ENCODE data around the gene COLEC12.

The COLEC12 gene

GRCh38 chr18:500632-501405 lies at the start of gene COLEC12:
Gene COLEC12, minus strand, starts transcription at chr18:500701. Its CDS starts 187 bp downstream, at chr18:500514.
- no peak for DNase-seq (ENCODE audit: extremely low read depth in 1 of 2, low read depth in 1 of 2)

GRCh38 chr18:549967-550366 lies 49.5 kb upstream of the COLEC12 start:
- no peak for DNase-seq (ENCODE audit: extremely low read depth in 1 of 2, low read depth in 1 of 2)

DNA sequence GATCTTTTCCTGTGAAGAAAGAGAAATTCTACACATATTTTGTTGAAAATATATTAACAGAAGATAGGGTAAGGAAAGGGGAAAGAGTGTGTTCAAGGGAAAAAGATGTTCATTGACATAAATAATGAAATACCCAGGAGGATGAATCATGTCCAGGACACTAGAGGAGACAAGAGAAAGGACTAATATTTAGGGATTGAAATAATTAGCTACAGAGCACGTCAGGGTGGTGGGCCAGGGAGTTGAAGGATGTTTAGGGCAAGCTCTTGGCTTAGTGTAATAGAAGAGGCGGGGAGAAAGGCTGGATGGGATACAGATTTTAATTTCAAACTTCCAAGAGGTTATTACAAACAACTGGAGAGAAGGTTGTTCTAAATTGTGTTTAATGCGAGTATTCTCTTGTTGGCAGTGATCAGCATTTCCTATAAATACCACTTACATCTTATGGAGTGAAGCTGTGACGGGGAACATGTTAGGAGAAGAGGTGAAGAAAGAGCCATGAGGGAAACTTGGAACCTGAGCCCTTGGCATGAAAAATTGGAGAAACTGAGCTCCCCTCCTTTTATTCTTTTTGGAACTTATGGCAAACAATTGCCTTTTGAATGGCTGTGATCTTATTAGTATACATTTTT lies 43.1 kb upstream of the COLEC12 start:
- DNase-seq (ENCODE audit: extremely low read depth in 1 of 2, low read depth in 1 of 2): no peak

- no peak for DNase-seq (ENCODE audit: extremely low read depth in 1 of 2, low read depth in 1 of 2)
These were observed 33.6 kb upstream of the COLEC12 start for GRCh38 chr18:533995-534601.

DNA sequence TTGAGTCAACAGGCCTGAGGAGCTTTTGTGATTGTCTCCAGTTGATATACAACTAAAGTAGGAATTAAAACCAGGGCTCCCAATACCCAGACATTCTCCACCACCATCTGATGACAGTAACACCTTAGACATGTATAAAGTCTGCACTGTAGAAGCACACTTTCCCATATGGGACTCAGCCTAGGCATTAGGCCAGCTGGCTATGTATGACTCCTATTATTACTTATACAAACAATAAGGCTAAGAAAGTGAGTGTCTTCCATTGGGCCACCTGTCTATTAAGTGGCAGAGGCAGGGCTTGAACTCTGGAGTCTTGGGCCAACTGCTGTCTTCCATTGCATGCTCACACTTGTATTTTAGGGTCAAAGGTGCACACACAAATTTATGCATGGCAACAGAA lies 32.1 kb upstream of the COLEC12 start:
- DNase-seq (ENCODE audit: extremely low read depth in 1 of 2, low read depth in 1 of 2): no peak

GRCh38 chr18:532018-532417 lies 31.5 kb upstream of the COLEC12 start:
- DNase-seq (ENCODE audit: extremely low read depth in 1 of 2, low read depth in 1 of 2): no peak

DNA sequence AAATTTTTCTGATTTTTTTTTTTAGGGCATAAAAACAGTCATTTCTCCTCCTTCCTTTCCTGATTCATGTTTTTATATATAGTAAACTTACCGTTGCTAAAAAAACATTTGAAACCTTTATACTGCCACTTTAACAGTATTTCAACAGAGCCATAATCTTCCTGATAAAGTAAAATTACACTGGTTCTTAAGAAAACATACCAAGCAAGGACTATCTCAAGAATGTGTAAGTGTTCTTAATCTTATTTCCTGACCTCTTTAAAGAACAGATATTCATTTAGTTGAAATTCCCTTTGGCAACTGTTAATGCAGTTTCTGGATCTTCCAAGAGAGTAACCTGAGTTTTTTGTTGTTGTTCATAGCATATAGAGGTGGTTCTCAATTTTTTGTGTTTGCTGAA lies 26.6 kb upstream of the COLEC12 start:
- no peak for DNase-seq (ENCODE audit: extremely low read depth in 1 of 2, low read depth in 1 of 2)

GRCh38 chr18:526681-527080 lies 26.2 kb upstream of the COLEC12 start:
- no peak for DNase-seq (ENCODE audit: extremely low read depth in 1 of 2, low read depth in 1 of 2)

DNA sequence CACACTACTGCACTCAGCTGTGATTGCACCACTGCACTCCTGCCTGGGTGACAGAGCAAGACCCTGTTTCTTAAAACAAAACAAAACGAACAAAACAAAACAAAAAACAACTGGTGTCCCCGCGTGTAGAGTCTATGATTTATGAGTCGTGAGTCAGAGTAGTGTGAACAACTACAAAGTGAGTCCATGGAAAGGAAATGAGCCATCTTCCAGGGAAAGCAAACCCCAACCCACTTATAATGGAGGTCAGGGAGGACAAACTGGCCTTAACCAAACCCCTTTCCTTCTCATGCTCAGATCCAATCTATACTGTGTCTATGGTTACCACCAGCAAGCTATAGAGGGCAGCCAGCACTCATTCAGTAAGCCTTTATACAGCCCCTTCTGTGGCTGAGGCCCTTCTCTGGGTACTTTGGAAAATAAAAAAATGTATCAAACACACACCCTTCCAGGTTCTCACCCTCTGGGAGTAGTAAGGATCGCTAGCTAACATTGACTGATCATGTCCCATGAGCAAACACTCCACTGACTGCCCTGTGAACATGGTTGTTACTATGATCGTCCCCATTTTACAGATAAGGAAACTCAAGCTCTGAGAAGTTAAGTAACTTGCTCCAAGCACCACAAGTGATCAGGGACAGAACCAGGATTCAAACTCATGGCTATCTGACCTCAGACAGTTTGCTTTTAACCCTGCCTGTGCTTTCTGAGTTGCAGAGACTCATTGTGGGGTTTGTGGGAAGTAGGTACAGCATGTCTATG lies 24.7 kb upstream of the COLEC12 start:
- DNase-seq (ENCODE audit: extremely low read depth in 1 of 2, low read depth in 1 of 2): no peak

DNA sequence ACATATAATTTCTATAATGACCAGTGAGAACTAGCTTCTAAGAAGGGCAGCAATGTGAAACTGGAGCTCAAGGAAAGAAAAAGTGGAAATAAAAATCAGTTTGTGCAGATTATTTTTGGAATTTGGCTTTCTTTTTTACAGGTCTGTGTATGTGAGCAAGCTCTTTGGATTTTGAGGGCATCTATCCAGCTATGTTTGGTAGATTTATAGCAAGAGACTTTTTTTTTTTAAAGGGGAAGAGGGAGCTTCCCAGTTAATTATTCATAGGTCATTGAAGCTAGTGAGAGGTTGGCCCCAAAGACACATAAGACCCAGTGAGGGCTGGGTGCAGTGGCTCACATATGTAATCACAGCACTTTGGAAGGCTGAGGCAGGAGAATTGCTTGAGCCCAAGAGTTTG lies 24.0 kb upstream of the COLEC12 start:
- DNase-seq (ENCODE audit: extremely low read depth in 1 of 2, low read depth in 1 of 2): no peak

DNA sequence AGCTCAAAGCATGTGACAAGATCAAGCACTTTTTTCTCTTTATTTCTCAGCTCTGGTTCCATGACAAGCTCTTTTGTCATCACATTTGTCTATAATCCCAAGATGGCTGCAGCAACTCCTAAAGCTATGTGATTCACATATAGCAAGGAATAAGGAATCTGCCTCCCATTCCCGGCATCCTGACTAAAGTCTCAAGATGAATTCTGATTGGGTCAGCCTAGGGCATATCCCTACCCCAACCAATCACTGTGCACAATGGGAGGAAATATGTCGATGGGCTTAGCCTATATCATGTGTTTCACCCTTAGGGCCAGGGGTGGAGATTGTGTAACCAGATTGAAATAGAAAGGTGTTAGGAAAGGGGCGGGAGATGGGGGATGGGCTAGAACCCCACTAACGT lies 23.1 kb upstream of the COLEC12 start:
- no peak for DNase-seq (ENCODE audit: extremely low read depth in 1 of 2, low read depth in 1 of 2)

DNA sequence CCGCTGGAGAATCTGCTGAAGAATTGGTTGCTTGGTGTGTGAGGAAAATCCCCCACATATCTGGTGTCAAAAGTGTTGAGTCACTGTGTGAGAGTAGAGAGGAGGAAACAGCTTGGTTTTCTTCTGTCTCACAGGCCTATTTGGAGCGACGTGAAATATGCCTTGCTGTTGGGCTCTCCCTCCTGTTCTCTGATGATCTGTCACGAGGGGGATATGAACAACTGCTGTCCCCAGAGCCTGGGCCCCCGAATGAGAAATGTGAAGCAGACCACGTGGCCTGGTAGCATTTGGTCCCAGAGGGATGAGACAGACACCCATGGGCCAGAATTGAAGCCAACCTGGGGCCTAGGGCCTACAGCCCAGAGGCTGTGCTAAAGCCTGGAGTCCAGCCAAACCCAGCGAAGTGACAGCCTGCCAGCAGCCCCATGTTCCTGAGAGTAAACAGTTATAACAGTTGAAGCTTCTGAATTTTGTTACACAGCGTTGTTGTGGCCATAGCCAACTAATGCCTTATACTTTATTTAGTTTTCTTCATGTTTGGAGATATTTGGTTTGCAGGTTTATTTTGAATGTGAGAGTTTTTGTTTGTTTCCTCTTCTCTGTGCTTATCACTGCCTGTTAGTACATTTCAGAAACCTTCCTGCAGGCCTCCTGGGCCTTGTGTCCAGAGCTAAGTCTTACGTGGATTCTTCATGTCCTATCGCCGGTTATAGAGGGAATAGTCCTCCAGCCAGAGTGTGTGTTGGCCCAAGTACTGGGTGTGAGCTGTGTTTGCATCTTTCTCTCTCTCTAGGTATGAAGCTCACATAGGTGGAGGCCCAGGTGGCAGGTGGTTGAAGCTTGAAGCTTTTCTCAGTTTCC lies 18.7 kb upstream of the COLEC12 start:
- DNase-seq (ENCODE audit: extremely low read depth in 1 of 2, low read depth in 1 of 2): no peak

DNA sequence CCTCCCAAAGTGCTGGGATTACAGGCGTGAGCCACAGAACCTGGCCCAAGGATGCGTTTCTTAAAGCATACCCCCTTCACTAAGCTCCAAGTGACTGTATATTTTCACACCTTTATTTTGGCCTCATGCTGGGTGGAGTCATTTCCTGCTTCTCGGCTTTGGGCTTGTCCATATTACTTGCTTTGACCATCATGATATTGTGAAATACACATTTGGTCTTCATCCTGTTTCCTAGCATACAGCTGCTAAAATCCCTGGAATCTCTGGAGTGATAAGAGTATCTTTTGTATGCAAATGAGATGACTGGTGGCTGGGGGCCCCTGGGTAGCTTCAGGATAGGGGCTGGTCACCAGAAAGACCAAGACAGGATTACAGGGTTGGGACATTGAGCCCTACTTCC lies 17.6 kb upstream of the COLEC12 start:
- no peak for DNase-seq (ENCODE audit: extremely low read depth in 1 of 2, low read depth in 1 of 2)

- DNase-seq (ENCODE audit: extremely low read depth in 1 of 2, low read depth in 1 of 2): no peak
These were observed 15.3 kb upstream of the COLEC12 start for GRCh38 chr18:515838-516237.

DNA sequence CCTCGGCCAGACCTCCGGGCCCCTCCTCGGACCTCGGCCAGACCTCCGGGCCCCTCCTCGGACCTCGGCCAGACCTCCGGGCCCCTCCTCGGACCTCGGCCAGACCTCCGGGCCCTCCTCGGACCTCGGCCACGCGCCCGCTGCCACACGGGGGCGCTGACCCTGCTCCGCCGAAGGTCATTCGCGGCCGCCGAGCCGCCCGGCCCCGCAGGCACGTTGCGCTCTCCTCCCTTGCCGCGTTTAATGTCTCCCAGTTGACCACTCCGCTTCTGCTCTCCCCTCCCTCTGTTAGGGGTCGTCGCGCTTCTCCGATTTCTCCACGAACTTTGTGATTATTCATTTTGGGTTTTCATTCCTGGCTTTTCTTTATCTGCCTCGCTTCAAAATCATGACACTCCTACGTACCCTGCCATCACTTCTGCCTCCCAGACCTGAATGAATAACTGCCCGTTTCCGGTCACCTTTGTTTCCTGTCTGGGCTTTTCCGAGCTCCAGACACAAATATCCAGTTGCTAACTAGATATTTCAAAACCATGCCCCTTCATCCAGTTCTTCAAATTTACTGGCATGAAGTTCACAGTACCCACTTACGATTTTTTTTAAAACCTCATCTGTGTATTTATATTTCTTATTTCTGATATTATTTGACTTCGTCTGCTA lies 14.8 kb upstream of the COLEC12 start:
- no peak for DNase-seq (ENCODE audit: extremely low read depth in 1 of 2, low read depth in 1 of 2)

- DNase-seq (ENCODE audit: extremely low read depth in 1 of 2, low read depth in 1 of 2): no peak
These were observed 13.5 kb upstream of the COLEC12 start for GRCh38 chr18:513826-514530.

- no peak for DNase-seq (ENCODE audit: extremely low read depth in 1 of 2, low read depth in 1 of 2)
These were observed 12.5 kb upstream of the COLEC12 start for GRCh38 chr18:512957-513356.

GRCh38 chr18:508835-509234 lies 8.3 kb upstream of the COLEC12 start:
- no peak for DNase-seq (ENCODE audit: extremely low read depth in 1 of 2, low read depth in 1 of 2)

GRCh38 chr18:507636-508035 lies 7.1 kb upstream of the COLEC12 start:
- no peak for DNase-seq (ENCODE audit: extremely low read depth in 1 of 2, low read depth in 1 of 2)
